Thoracic aorta (tissue), 2 donors: ENCODE data around the gene PTPRN2. TPM values are rescaled to one million over a fixed set of nuclear protein-coding genes. Genes with fewer than 3 reads are reported as not detected.

Experiments used
- ATAC-seq: fragments of 150-250 bp; one replicate; pipeline ENCODE4 v1.8.0; 2017; ENCODE audit warnings: low read depth; ENCODE audit not compliant: insufficient number of reproducible peaks, low FRiP score
- DNase-seq: peaks from one replicate; pipeline ENCODE4 v3.0.0-alpha.2; 2020; ENCODE audit warnings: low spot score
- H3K27ac ChIP-seq, 2 donors: fragments of 200-600 bp; sonication (generic); 1 replicate in 1 of 2; 2 replicates in 1 of 2; pipeline ENCODE4 v1.5.1; 2016; ENCODE audit warnings: mild to moderate bottlenecking in 2 of 2, moderate library complexity in 2 of 2
- H3K27me3 ChIP-seq: fragments of 200-600 bp; sonication (generic); replicated peaks from 2 replicates; pipeline ENCODE4 v1.6.0; 2016; ENCODE audit warnings: mild to moderate bottlenecking; ENCODE audit not compliant: insufficient read depth
- H3K36me3 ChIP-seq: fragments of 200-600 bp; sonication (generic); one replicate; pipeline ENCODE4 v1.5.1; 2016
- H3K4me1 ChIP-seq, 2 donors: fragments of 200-600 bp; sonication (generic); 1 replicate in 1 of 2; 2 replicates in 1 of 2; pipeline versions ENCODE4 v1.5.1 to v1.6.0; 2016; ENCODE audit warnings: low read depth in 2 of 2, mild to moderate bottlenecking in 1 of 2; ENCODE audit not compliant: control insufficient read depth in 1 of 2
- H3K4me3 ChIP-seq: fragments of 200-600 bp; sonication (generic); 2 replicates; pipeline ENCODE4 v1.5.1; 2016; ENCODE audit warnings: mild to moderate bottlenecking
- H3K9me3 ChIP-seq: fragments of 200-600 bp; sonication (generic); 2 replicates; pipeline ENCODE4 v1.5.1; 2016
- total RNA-seq, 2 donors: library from RNA; depleted of rRNA; stranded (reverse); fragments of >200 nt; gene quantifications; one replicate each; pipeline versions ENCODE4 v1.1.0 to v1.2.3, GENCODE V29; 2016
- TF ChIP-seq, protein P1 (sequence below): fragments of 200-600 bp; sonication (generic); IDR thresholded peaks from one replicate; pipeline ENCODE4 v1.5.1; 2019; ENCODE audit warnings: antibody characterized with exemption

Gene PTPRN2
- total RNA-seq, 2 donors from 2014 or later = 2.2 to 3.1 TPM

DNA sequence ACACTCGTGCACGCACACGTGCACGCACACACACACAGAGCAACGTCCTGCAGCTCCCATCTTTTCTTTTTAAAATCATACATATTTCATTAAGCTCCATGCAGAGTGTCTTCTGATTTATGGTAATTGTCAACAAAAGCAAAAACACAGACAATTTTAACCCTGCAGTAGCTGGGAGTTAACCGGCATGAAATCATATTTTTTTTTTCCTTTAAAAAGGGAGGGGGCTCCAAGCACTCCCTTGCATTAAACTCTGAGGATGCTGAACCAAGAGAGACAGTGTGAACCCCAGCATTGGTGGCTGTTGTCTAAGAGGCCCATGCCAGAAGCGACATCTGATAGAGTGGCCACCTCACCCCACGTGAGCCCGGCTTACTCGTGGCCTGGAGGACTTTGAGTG, 708.2 kb downstream of the PTPRN2 start:
- Histone ChIP-seq H3K9me3 (no peaks in the 10 kb centered on the region), H3K27ac (no peak overlapping the region), H3K36me3 (no peaks in the 10 kb centered on the region), H3K4me1 (no peaks in the 10 kb centered on the region), H3K4me3 (no peak overlapping the region), H3K27me3 (no peaks in the 10 kb centered on the region)
- DNase-seq (no peak), ATAC-seq (no peak)
- TF ChIP-seq, protein P1, sequence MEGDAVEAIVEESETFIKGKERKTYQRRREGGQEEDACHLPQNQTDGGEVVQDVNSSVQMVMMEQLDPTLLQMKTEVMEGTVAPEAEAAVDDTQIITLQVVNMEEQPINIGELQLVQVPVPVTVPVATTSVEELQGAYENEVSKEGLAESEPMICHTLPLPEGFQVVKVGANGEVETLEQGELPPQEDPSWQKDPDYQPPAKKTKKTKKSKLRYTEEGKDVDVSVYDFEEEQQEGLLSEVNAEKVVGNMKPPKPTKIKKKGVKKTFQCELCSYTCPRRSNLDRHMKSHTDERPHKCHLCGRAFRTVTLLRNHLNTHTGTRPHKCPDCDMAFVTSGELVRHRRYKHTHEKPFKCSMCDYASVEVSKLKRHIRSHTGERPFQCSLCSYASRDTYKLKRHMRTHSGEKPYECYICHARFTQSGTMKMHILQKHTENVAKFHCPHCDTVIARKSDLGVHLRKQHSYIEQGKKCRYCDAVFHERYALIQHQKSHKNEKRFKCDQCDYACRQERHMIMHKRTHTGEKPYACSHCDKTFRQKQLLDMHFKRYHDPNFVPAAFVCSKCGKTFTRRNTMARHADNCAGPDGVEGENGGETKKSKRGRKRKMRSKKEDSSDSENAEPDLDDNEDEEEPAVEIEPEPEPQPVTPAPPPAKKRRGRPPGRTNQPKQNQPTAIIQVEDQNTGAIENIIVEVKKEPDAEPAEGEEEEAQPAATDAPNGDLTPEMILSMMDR = no peak

DNA sequence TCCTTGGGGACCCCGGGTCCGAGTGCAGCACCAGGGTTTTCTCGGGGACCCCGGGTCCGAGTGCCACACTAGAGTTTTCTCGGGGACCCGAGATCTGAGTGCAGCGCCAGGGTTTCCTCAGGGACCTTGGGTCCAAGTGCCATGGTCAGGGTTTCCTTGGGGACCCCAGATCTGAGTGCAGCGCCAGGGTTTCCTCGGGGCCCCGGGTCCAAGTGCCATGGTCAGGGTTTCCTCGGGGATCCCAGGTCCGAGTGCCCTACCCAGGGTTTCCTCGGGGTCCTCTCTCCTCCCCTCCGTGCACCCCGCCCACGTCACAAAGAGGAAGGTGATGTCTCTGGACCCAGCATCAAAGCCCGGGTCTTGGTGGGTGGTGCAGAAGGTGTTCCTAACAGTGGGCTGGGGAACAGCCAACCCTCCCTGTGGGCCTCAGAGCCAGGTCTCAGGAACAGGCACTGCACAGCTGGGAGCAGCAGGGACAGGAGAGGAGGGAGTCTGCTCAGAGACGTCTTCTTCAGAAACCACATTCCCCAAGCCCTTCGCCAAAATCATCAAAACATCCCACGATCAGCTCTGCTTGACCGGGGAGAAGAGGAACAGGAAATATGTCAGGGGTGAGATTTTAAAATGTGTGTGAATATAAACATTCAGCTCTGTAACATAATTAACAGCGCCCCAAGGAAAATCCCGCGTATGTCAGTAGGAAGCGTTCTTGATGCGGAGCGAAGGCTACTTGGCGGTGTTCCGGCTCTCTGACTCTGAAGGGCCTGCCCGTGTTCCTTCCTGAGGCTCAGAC, 710.1 kb downstream of the PTPRN2 start:
- Histone ChIP-seq H3K4me3 (no peak overlapping the region), H3K36me3 (no peaks in the 10 kb centered on the region), H3K9me3 (no peaks in the 10 kb centered on the region), H3K4me1 (no peaks in the 10 kb centered on the region), H3K27me3 (no peaks in the 10 kb centered on the region), H3K27ac (no peak overlapping the region)
- DNase-seq (no peak), ATAC-seq (no peak)
- TF ChIP-seq, protein P1 = no peak

DNA sequence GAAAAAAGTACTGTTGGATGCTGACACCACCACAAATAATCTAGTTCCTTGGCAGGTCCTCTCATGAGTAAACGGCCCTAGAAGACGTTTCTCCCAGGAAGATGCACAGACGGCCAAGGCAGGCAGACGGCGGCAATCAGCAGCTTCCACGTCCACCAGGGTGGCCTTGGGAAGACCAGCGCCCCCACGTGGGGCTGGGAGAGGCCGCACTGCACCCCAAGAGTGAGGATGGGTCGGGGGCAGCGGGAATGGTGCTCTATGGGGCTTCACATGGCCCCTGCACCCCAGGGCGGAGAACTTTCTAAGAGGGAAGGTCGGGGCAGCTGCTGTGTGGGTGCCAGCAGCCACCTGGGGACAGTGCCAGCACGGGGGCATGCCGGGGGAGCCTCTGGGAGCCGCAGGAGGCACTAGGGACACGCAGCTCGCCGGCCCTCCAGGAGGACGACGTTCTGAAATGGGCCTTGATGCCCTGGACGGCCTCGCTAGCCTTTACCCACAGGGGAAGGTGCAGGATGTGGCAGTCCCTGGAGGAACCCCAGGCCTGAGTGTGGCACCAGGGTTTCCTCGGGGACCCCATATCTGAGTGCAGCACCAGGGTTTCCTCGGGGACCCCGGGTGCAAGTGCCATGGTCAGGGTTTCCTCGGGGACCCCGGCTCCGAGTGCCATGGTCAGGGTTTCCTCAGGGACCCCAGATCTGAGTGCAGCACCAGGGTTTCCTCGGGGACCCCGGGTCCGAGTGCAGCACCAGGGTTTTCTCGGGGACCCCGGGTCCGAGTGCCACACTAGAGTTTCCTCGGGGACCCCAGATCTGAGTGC, 710.9 kb downstream of the PTPRN2 start:
- H3K27ac ChIP-seq = no peak overlapping the region
- H3K36me3 ChIP-seq = no peaks in the 10 kb centered on the region
- H3K9me3 ChIP-seq = no peaks in the 10 kb centered on the region
- H3K4me3 ChIP-seq = no peak overlapping the region
- no peak for ATAC-seq
- DNase-seq = no peak
- H3K4me1 ChIP-seq = no peaks in the 10 kb centered on the region
- no peaks in the 10 kb centered on the region for H3K27me3 ChIP-seq
- TF ChIP-seq, protein P1 = no peak

DNA sequence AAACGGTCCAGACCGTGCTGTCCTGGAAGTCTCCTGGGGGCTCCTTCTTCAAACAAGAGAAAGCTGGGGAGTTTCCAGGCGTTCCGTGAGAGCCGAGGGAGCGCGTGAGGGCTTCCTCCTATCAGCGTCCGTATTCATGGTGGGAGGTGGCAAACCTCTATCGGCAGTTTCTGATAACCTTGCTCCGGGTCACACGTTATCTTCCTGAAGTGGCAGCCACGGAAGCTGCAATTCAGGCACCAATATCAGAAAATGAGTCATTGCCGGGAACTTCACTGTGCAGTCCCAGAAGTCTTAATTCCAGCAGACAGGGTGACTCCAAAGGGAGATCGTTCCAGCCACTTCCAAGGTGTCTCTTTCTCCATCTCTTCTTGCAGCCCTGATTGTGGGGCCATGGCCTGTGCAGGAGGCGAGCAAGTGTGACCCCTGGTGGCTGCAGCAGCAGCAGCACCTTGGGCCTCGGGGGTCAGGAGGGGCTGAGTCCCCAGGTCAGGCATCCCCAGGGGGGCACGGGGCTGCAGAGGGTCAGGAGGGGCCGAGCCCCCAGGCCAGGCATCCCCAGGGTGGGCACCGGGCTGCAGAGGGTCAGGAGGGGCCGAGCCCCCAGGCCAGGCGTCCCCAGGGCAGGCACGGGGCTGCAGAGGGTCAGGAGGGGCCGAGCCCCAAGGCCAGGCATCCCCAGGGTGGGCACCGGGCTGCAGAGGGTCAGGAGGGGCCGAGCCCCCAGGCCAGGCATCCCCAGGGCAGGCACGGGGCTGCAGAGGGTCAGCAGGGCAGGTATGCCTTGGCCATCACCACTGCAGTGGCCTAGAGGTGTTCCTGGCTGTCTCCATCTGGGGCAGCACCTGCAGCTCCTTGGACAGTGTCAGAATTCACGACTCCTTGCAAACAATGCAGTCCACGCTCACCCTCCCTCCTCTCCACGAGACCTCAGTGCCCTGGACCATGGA, 712.1 kb downstream of the PTPRN2 start:
- Histone ChIP-seq H3K27ac (no peak overlapping the region), H3K4me1 (no peaks in the 10 kb centered on the region), H3K9me3 (no peaks in the 10 kb centered on the region), H3K4me3 (no peak overlapping the region), H3K36me3 (no peaks in the 10 kb centered on the region), H3K27me3 (no peaks in the 10 kb centered on the region)
- TF ChIP-seq, protein P1 = no peak
- DNase-seq (no peak), ATAC-seq (no peak)
